NK-92 (cell line): ENCODE results near the gene CDADC1.

Source experiments
- DNase-seq: peaks from one replicate; lab custom pipeline; 2025; ENCODE audit not compliant: unreplicated experiment; lab: John Stamatoyannopoulos, UW

Gene CDADC1

GRCh38 chr13:49235856-49236431 lies 11.8 kb upstream of the CDADC1 start:
- DNase-seq = no peak

GRCh38 chr13:49238621-49239020 lies 9.1 kb upstream of the CDADC1 start:
- no peak for DNase-seq

GRCh38 chr13:49240017-49240416 lies 7.7 kb upstream of the CDADC1 start:
- DNase-seq = no peak

- DNase-seq = no peak
Observed at GRCh38 chr13:49241296-49241695, 6.4 kb upstream of the CDADC1 start.

GRCh38 chr13:49245101-49245500 lies 2.6 kb upstream of the CDADC1 start:
- DNase-seq = no peak

- DNase-seq = no peak
Observed at GRCh38 chr13:49246850-49247642, 679 bp upstream of the CDADC1 start.

DNA sequence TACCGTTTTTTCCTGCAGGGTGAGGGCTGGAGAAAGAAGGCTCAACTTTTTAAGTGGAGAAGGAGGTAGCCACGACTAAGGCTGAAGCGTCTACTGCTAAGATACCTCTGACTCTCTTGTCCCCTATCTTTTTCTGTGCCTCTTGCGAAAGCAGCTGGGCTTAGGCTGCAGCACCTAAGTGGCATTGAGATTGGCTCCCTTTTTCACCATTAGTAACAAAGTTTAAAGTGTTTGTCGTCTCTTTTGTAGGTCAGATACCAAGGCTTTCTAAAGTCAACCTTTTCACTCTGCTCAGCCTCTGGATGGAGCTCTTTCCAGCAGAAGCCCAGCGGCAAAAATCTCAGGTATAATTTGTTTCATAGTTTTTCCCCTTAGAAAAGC lies 887 bp downstream of the CDADC1 start:
- no peak for DNase-seq

- DNase-seq = no peak
Observed at GRCh38 chr13:49251326-49251725, 3.6 kb downstream of the CDADC1 start.

- no peak for DNase-seq
Observed at GRCh38 chr13:49253310-49253709, 5.6 kb downstream of the CDADC1 start.

DNA sequence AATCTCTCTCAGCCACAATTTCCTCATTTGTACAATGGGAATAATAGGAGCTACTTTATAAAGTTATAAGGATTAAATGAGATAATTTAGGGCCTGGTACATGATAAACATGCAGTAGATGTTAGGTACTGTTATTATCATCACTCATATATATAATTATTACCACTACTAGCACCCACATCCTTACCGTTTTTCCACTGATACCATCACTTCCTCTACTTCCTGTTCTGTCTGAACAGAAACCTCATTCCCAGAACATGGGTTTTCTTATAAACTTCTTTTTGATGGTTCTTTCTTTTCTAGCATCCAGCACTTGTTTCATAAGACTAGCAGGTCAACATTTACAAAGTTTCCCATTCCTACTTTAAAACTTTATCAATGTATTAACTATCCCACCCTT lies 6.3 kb downstream of the CDADC1 start:
- no peak for DNase-seq

- no peak for DNase-seq
Observed at GRCh38 chr13:49256841-49257240, 9.1 kb downstream of the CDADC1 start.

GRCh38 chr13:49258089-49258796 lies 10.5 kb downstream of the CDADC1 start:
- no peak for DNase-seq

DNA sequence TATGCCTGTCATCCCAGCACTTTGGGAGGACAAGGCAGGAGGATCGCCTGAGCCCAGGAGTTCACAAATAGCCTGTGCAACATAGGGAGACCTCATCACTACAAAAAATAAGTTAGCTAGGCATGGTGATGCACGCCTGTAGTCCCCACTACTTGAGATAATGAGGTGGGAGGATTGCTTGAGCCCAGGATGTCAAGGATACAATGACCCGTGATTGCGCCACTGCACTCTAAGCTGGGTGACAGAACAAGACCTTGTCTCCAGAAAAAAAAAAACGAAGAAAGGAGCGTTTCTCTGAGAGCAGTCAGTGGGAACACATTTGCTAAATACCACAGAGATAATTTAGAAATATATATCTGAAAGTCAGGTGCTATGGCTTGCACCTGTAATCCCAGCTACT lies 11.9 kb downstream of the CDADC1 start:
- DNase-seq = no peak

GRCh38 chr13:49262634-49263033 lies 14.9 kb downstream of the CDADC1 start:
- DNase-seq = no peak

DNA sequence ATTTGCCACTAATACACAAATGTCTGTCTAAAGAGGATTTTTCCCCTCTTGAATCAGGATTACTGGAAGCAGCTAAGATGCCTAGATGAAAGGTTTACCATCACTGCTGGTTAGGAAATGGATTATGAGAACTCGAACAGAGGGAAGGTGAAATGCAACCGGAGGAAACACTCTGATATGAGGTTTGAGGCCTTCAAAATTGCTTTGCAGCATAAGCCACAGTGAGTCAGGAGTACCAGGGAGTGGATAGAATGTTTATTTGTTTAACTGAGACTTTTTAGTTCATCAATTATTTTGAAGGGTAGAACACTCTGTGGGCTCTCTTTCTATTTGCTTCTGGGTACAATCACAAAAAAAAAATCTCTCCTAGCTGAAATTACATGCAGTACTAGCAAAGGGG lies 18.1 kb downstream of the CDADC1 start:
- no peak for DNase-seq

GRCh38 chr13:49271264-49271663 lies 23.5 kb downstream of the CDADC1 start:
- DNase-seq = no peak

DNA sequence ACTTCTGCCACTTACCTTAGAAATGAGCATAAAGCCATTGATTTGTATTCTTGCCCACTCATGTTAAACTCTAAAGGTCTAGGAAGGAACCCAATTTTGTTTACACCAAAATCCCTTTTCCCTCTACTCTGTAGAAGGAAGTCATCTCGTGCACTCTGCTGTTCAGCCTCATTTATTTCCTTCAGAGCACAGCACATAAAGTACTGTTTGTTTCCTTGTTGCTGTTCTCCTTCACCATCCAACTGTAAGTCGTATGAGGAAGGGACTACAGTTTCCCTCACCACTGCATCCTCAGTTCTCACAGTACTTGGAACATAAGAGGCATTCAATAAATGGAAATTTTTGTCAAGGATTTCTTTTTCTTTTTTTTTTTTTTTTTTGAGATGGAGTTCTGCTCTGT lies 24.6 kb downstream of the CDADC1 start:
- no peak for DNase-seq

DNA sequence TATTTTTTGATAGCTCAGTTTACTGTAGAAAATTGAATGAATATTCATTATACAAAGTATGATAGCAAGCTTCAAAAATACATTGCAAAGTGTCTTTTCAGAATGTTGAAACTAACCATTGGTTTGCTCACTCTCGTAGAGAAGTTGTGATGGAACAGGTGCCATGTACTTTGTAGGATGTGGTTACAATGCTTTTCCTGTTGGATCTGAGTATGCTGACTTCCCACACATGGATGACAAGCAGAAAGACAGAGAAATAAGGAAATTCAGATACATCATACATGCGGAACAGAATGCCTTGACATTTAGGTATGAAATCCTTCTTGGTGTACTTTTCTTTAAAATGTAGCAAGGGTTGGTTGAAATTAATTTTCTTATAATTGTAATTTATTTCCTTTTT lies 30.5 kb downstream of the CDADC1 start:
- DNase-seq = no peak

GRCh38 chr13:49279112-49279511 lies 31.4 kb downstream of the CDADC1 start:
- DNase-seq = no peak

DNA sequence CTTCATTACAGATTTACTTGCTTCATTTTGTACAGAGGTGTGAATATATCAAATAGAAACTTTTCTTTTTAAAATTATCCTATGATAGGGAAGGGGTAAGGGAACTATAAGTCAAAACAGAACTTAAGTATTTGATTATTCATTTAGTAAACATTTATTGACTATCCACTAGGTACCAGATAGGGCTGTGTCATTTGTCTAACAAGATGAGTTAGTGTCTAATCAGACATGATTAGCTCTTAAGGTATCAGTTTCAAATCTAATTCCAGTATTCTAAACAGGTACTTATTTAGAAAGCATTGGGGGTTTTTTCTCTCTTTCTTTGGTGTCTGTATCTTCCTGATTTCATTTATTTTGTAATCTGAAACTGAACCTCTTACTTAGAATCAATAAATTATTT lies 32.2 kb downstream of the CDADC1 start:
- no peak for DNase-seq

GRCh38 chr13:49287995-49288394 lies 40.3 kb downstream of the CDADC1 start:
- no peak for DNase-seq

DNA sequence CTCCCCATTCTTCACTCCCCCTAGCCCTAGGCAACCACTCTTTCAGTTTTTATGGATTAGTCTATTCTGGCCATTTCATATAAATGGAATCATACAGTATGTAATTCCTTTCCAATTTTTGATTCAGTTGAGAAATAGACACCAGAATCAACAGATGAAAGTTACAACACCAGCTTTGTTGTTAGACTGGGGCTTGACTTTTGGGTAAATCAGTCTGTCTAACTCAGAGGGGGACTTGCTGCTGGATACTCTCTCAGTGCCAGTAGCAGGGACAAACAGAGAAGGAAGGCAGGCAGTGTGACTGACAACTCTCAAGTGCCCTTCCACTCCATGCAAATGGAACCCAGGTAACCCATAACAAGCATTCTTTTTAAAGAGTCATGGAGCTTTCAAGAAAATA lies 40.7 kb downstream of the CDADC1 start:
- no peak for DNase-seq
